ENCODE measurements around the gene TRIM66. TPM values are rescaled to one million over a fixed set of nuclear protein-coding genes. Genes with fewer than 3 reads are reported as not detected.

The TRIM66 gene
- total and polyA plus RNA-seq, 2 experiments from 2014 or later = 1.4 to 4.7 TPM

DNA sequence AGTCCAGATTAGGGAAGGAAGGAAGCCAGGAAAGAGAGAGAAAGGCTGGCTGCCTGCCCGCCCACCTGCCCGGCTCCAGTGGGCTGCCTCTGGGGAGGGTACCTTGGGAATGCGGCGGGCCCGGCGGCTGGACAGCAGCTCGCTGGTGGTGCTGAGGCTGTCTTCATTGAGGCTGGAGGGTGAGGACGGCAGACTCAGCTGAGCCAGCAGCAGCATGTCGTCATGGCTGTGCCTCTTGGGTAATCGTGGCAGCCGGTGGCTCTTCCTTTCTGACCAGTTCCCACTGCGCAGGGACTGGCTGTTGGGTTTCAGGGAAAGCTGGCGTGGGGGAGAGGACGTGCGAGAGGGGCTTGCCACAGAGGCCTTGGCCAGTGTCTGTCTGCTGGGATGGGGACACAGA, 33.0 kb upstream of the TRIM66 start:
- DNase-seq (ENCODE audit: low spot score) = no peak
- Histone ChIP-seq H4K20me1 (ENCODE audit: insufficient read depth, poor library complexity, severe bottlenecking) (no peaks in the 10 kb centered on the region), H3K27me3 (no peaks in the 10 kb centered on the region), H3K9me2 (replicated peaks; ENCODE audit: insufficient read depth) (no peaks in the 10 kb centered on the region), H3K27ac (no peak overlapping the region), H3K9me3 (ENCODE audit: low read depth) (no peaks in the 10 kb centered on the region), H3K79me2 (peaks cover 4% of the 10 kb centered on the region), H3K36me3 (replicated peaks; ENCODE audit: insufficient read depth, low read depth) (no peaks in the 10 kb centered on the region), H3K4me3 (no peak overlapping the region), H3K4me1 (ENCODE audit: insufficient read depth) (peaks cover 39% of the 10 kb centered on the region), H2AFZ (no peak overlapping the region), H3K4me2 (no peak overlapping the region)
- TF ChIP-seq EZH2 (IDR thresholded peaks at IDR 0.05; ENCODE audit: borderline replicate concordance) (no peak), EZH2phosphoT487 (IDR thresholded peaks at IDR 0.05; ENCODE audit: low read depth, severe bottlenecking, unreplicated experiment) (no peak)
- TF ChIP-seq, protein P1, sequence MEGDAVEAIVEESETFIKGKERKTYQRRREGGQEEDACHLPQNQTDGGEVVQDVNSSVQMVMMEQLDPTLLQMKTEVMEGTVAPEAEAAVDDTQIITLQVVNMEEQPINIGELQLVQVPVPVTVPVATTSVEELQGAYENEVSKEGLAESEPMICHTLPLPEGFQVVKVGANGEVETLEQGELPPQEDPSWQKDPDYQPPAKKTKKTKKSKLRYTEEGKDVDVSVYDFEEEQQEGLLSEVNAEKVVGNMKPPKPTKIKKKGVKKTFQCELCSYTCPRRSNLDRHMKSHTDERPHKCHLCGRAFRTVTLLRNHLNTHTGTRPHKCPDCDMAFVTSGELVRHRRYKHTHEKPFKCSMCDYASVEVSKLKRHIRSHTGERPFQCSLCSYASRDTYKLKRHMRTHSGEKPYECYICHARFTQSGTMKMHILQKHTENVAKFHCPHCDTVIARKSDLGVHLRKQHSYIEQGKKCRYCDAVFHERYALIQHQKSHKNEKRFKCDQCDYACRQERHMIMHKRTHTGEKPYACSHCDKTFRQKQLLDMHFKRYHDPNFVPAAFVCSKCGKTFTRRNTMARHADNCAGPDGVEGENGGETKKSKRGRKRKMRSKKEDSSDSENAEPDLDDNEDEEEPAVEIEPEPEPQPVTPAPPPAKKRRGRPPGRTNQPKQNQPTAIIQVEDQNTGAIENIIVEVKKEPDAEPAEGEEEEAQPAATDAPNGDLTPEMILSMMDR (IDR thresholded peaks at IDR 0.05; ENCODE audit: poor library complexity) = no peak
- 97% methylated on average over 15 of the region's 15 CpGs for WGBS (ENCODE audit: low lambda C conversion rate, missing lambda C conversion rate)

DNA sequence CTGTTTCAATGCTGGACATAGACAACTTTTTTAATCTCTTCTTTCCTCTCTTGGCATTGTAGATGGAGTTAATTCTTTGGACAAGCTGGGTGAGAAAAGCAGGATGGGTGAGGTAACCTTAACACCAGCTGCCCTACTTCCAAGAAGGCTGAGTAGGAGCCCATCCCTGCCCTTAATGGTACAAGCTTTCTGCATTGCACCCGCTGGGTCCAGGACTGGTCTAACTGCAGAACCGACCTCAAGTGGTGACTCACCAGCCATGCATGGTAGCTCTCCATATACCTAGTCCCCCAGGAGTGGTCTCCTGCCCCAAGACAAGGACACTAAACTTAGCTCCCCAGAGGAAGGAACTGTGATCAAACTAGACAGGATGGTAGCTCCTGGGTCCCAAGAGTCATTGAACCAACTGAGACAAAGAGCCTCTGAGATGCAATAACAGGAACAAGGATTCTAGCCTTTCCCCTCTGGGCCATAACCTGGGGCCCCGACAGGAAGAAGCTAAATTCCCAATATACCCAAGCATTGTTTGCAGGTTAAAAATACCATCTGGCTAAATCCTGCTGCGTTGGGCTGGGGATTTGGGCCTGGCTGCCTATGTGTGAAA, 32.3 kb upstream of the TRIM66 start:
- H3K4me2 ChIP-seq = no peak overlapping the region
- H3K27ac ChIP-seq = no peak overlapping the region
- WGBS (ENCODE audit: low lambda C conversion rate, missing lambda C conversion rate) = 83% methylated on average over 4 of the region's 4 CpGs

GRCh38 chr11:8713760-8714454, 31.4 kb upstream of the TRIM66 start:
- Histone ChIP-seq H3K27ac (no peak overlapping the region), H3K4me3 (no peak overlapping the region), H3K36me3 (replicated peaks; ENCODE audit: insufficient read depth, low read depth) (no peaks in the 10 kb centered on the region), H3K4me2 (no peak overlapping the region), H3K9me2 (replicated peaks; ENCODE audit: insufficient read depth) (no peaks in the 10 kb centered on the region), H3K9me3 (ENCODE audit: low read depth) (no peaks in the 10 kb centered on the region), H3K4me1 (ENCODE audit: insufficient read depth) (peaks cover 23% of the 10 kb centered on the region), H3K79me2 (peaks cover 4% of the 10 kb centered on the region), H3K27me3 (no peaks in the 10 kb centered on the region), H2AFZ (no peak overlapping the region), H4K20me1 (ENCODE audit: insufficient read depth, poor library complexity, severe bottlenecking) (no peaks in the 10 kb centered on the region)
- WGBS (ENCODE audit: low lambda C conversion rate, missing lambda C conversion rate) = 91% methylated on average over 8 of the region's 8 CpGs
- DNase-seq (ENCODE audit: low spot score) = no peak
- TF ChIP-seq EZH2phosphoT487 (IDR thresholded peaks at IDR 0.05; ENCODE audit: low read depth, severe bottlenecking, unreplicated experiment) (no peak), EZH2 (IDR thresholded peaks at IDR 0.05; ENCODE audit: borderline replicate concordance) (no peak)
- TF ChIP-seq, protein P1 (IDR thresholded peaks at IDR 0.05; ENCODE audit: poor library complexity) = no peak

More for the DNA sequence above, 32.3 kb upstream of the TRIM66 start:
- no peak for DNase-seq (ENCODE audit: low spot score)
- peaks cover 31% of the 10 kb centered on the region for H3K4me1 ChIP-seq (ENCODE audit: insufficient read depth)
- H3K9me3 ChIP-seq (ENCODE audit: low read depth) = no peaks in the 10 kb centered on the region
- H3K79me2 ChIP-seq = peaks cover 4% of the 10 kb centered on the region
- no peaks in the 10 kb centered on the region for H3K36me3 ChIP-seq (replicated peaks; ENCODE audit: insufficient read depth, low read depth)
- H3K9me2 ChIP-seq (replicated peaks; ENCODE audit: insufficient read depth) = no peaks in the 10 kb centered on the region
- H3K27me3 ChIP-seq = no peaks in the 10 kb centered on the region
- no peak overlapping the region for H2AFZ ChIP-seq
- H4K20me1 ChIP-seq (ENCODE audit: insufficient read depth, poor library complexity, severe bottlenecking) = no peaks in the 10 kb centered on the region
- no peak for TF ChIP-seq EZH2 (IDR thresholded peaks at IDR 0.05; ENCODE audit: borderline replicate concordance)
- TF ChIP-seq, protein P1 (IDR thresholded peaks at IDR 0.05; ENCODE audit: poor library complexity) = no peak
- no peak for TF ChIP-seq EZH2phosphoT487 (IDR thresholded peaks at IDR 0.05; ENCODE audit: low read depth, severe bottlenecking, unreplicated experiment)
- no peak overlapping the region for H3K4me3 ChIP-seq

Data from hepatocyte (in vitro differentiated cells).